HepG2 (cell line): Measurements from ENCODE around the gene STMN3. TPM values are rescaled to one million over a fixed set of nuclear protein-coding genes. Genes with fewer than 3 reads are reported as not detected.

Experiments
- ARID4A ChIP-seq: sonication (generic); formaldehyde crosslinking; IDR thresholded peaks from 2 replicates; pipeline ENCODE4 v1.5.0; 2020; ENCODE audit warnings: mild to moderate bottlenecking, missing genetic modification reagents, borderline replicate concordance
- CC2D1A ChIP-seq: sonication (generic); formaldehyde crosslinking; IDR thresholded peaks from 2 replicates; pipeline ENCODE4 v1.8.1; 2023; ENCODE audit warnings: mild to moderate bottlenecking, missing genetic modification reagents
- FOXM1 ChIP-seq: sonication (generic); formaldehyde crosslinking; IDR thresholded peaks from 2 replicates; pipeline ENCODE4 v1.5.0; 2020; ENCODE audit warnings: missing genetic modification reagents
- HDAC1 ChIP-seq: sonication (generic); formaldehyde crosslinking; IDR thresholded peaks from 2 replicates; pipeline ENCODE4 v1.5.1; 2020; ENCODE audit warnings: mild to moderate bottlenecking, missing genetic modification reagents
- HNRNPL ChIP-seq: fragments of 200-400 bp; formaldehyde crosslinking; IDR thresholded peaks from 2 replicates; pipeline ENCODE4 v1.6.1; 2017; ENCODE audit warnings: mild to moderate bottlenecking, low read depth, low read length
- HOXD1 ChIP-seq: sonication (generic); formaldehyde crosslinking; IDR thresholded peaks from 2 replicates; pipeline ENCODE4 v1.5.0; 2020; ENCODE audit warnings: missing genetic modification reagents
- KLF13 ChIP-seq: sonication (generic); formaldehyde crosslinking; IDR thresholded peaks from 2 replicates; pipeline ENCODE4 v1.4.0; 2020; ENCODE audit warnings: mild to moderate bottlenecking, missing genetic modification reagents
- KMT2B ChIP-seq: IDR thresholded peaks from 2 replicates; pipeline ENCODE4 v1.6.1; 2016; ENCODE audit warnings: missing genetic modification reagents, missing compliant biosample characterization
- LBX2 ChIP-seq: sonication (generic); formaldehyde crosslinking; IDR thresholded peaks from 2 replicates; pipeline ENCODE4 v1.5.0; 2020; ENCODE audit warnings: missing genetic modification reagents, mild to moderate bottlenecking, borderline replicate concordance
- NFIC ChIP-seq: IDR thresholded peaks from 2 replicates; pipeline ENCODE4 v1.6.1; 2012; ENCODE audit warnings: mild to moderate bottlenecking, low read length, inconsistent platforms
- NKX3-1 ChIP-seq: sonication (generic); formaldehyde crosslinking; IDR thresholded peaks from 2 replicates; pipeline ENCODE4 v1.5.0; 2020; ENCODE audit warnings: missing genetic modification reagents
- REPIN1 ChIP-seq: sonication (generic); formaldehyde crosslinking; IDR thresholded peaks from 2 replicates; pipeline ENCODE4 v1.8.0; 2022; ENCODE audit warnings: missing genetic modification reagents, low read depth, mild to moderate bottlenecking, borderline replicate concordance
- TRAFD1 ChIP-seq: sonication (generic); formaldehyde crosslinking; IDR thresholded peaks from 2 replicates; pipeline ENCODE4 v1.5.1; 2020; ENCODE audit warnings: missing genetic modification reagents, mild to moderate bottlenecking, borderline replicate concordance
- U2AF2 ChIP-seq: fragments of 200-400 bp; formaldehyde crosslinking; IDR thresholded peaks from 2 replicates; pipeline ENCODE4 v1.6.1; 2017; ENCODE audit warnings: low read depth, mild to moderate bottlenecking, low read length
- UBTF ChIP-seq: sonication (generic); formaldehyde crosslinking; IDR thresholded peaks from 2 replicates; pipeline ENCODE4 v1.4.0; 2020; ENCODE audit warnings: mild to moderate bottlenecking, missing genetic modification reagents
- ZBTB34 ChIP-seq: sonication (generic); formaldehyde crosslinking; IDR thresholded peaks from 2 replicates; pipeline ENCODE4 v1.8.0; 2022; ENCODE audit warnings: mild to moderate bottlenecking, missing genetic modification reagents
- ZNF17 ChIP-seq: sonication (generic); formaldehyde crosslinking; IDR thresholded peaks from 2 replicates; pipeline ENCODE4 v1.5.0; 2020; ENCODE audit warnings: mild to moderate bottlenecking, missing genetic modification reagents
- ZNF3 ChIP-seq: IDR thresholded peaks from 2 replicates; pipeline ENCODE4 v1.7.0; 2017; ENCODE audit warnings: inconsistent platforms
- ZNF431 ChIP-seq: sonication (generic); formaldehyde crosslinking; IDR thresholded peaks from 2 replicates; pipeline ENCODE4 v1.9.0; 2022; ENCODE audit warnings: missing genetic modification reagents, low read depth, mild to moderate bottlenecking, borderline replicate concordance
- polyA plus RNA-seq, 8 experiments: library from polyadenylated mRNA; depleted of rRNA in 3 of 8; stranded (reverse) in 7 of 8; unstranded in 1 of 8; fragments of >200 nt; fragmentation: Illumina TruSeq in 4 of 8; extraction: Trizol in 4 of 8; gene quantifications; 2 replicates each; pipeline versions ENCODE4 v1.2.1 to v1.2.3, GENCODE V29; 2011 to 2016; ENCODE audit warnings: low read depth in 4 of 8, missing spikeins in 1 of 8, mixed read lengths in 1 of 8; ENCODE audit not compliant: insufficient read depth in 1 of 8
- total RNA-seq, 5 experiments: library from RNA; depleted of rRNA; stranded (reverse); fragments of >200 nt; fragmentation: Illumina TruSeq; extraction: Trizol; gene quantifications; 2 replicates each; pipeline ENCODE4 v1.2.3, GENCODE V29; 2016; ENCODE audit warnings: low read depth in 1 of 5

Gene STMN3
- total and polyA plus RNA-seq, 2 of the 13 experiments (the other 11 are each of a cell fraction or from before 2014, with no cell fraction given) = 21.0 to 48.3 TPM

GRCh38 chr20:63628246-63628975 is 24.8 kb downstream of the STMN3 start (continued):
- TF ChIP-seq UBTF (peak; percentile 71), KMT2B (CRISPR knock-in tag) (peak; percentile 95), ZNF3 (CRISPR knock-in tag) (peak; percentile 86), NKX3-1 (CRISPR knock-in tag) (peak; percentile 95), NFIC (peak; percentile 71; the same call in 1 of the 2 replicates), CC2D1A (CRISPR knock-in tag) (no peak), ARID4A (CRISPR knock-in tag) (peak; percentile 93), ZBTB34 (CRISPR knock-in tag) (peak; percentile 85), REPIN1 (peak; percentile 99), LBX2 (peak; percentile 30; the same call in 1 of the 2 replicates), ZNF17 (CRISPR knock-in tag) (0 out of 2 replicates have a peak, but pooled peaks have one; percentile 24), TRAFD1 (CRISPR knock-in tag) (peak; percentile 76; the same call in 1 of the 2 replicates), FOXM1 (CRISPR knock-in tag) (peak; percentile 71; the same call in 1 of the 2 replicates), HNRNPL (0 out of 2 replicates have a peak, but pooled peaks have one; percentile 3), KLF13 (CRISPR knock-in tag) (no peak), HOXD1 (peak; percentile 88), ZNF431 (peak; percentile 94; the same call in 1 of the 2 replicates), U2AF2 (no peak), HDAC1 (CRISPR knock-in tag) (peak; percentile 98)
